Body of pancreas (tissue), 4 donors: ENCODE measurements around the gene ITPRIPL2. TPM values are rescaled to one million over a fixed set of nuclear protein-coding genes. Genes with fewer than 3 reads are reported as not detected.
A peak's percentile ranks its signal among the peaks of the same experiment; 100 is the strongest.

Source experiments
- ATAC-seq: fragments of 150-250 bp; one replicate; pipeline ENCODE4 v1.9.1; 2016
- DNase-seq, 4 donors: peaks; one replicate each; pipeline ENCODE4 v3.0.0-alpha.2; 2019
- H3K27ac ChIP-seq, 4 donors: fragments of 200-600 bp; sonication (generic); 1 replicate in 3 of 4; 2 replicates in 1 of 4; pipeline versions ENCODE4 v1.5.1 to v1.6.1; 2016 to 2019; ENCODE audit warnings: mild to moderate bottlenecking in 1 of 4, mixed read lengths in 1 of 4, moderate library complexity in 1 of 4
- H3K27me3 ChIP-seq, 2 donors: fragments of 200-600 bp; sonication (generic); one replicate each; pipeline ENCODE4 v1.6.0; 2016; ENCODE audit warnings: mild to moderate bottlenecking in 1 of 2
- H3K36me3 ChIP-seq, 2 donors: fragments of 200-600 bp; sonication (generic); replicated peaks in 1 of 2; 2 replicates each; pipeline ENCODE4 v1.5.1; 2016; ENCODE audit warnings: low read depth in 2 of 2; ENCODE audit not compliant: insufficient read depth in 1 of 2
- H3K4me1 ChIP-seq: fragments of 200-600 bp; sonication (generic); one replicate; pipeline ENCODE4 v1.6.0; 2016
- H3K4me3 ChIP-seq, 2 donors: fragments of 200-600 bp; sonication (generic); 1 replicate in 1 of 2; 2 replicates in 1 of 2; pipeline ENCODE4 v1.5.1; 2016 to 2019
- H3K9me3 ChIP-seq, 3 donors: fragments of 200-600 bp; sonication (generic); 1 replicate in 2 of 3; 2 replicates in 1 of 3; pipeline ENCODE4 v1.5.1; 2016
- POLR2A ChIP-seq, 3 donors: fragments of 450-650 bp; IDR thresholded peaks; one replicate each; pipeline ENCODE4 v1.6.1; 2016; ENCODE audit warnings: antibody characterized with exemption in 3 of 3, mild to moderate bottlenecking in 2 of 3
- WGBS, 2 donors: methylation state at CpG; one replicate each; pipeline ENCODE4 v1.1.5; 2017; 5-methylcytosine and 5-hydroxymethylcytosine counted together
- intact Hi-C: fragments of 100-400 bp; cut with DNase I; formaldehyde crosslinking; loops from one replicate; pipeline ENCODE4 v1.15.1; 2023
- total RNA-seq, 2 donors: library from RNA; depleted of rRNA; stranded (reverse); fragments of >200 nt; gene quantifications; one replicate each; pipeline ENCODE4 v1.1.0, GENCODE V29; 2016
- TF ChIP-seq, protein P1 (sequence below), 7 experiments: fragments of 450-650 bp in 4 of 7; fragments of 200-600 bp in 3 of 7; sonication (generic) in 3 of 7; IDR thresholded peaks; one replicate each; pipeline ENCODE4 v1.5.1; 2016 to 2019; ENCODE audit warnings: antibody characterized with exemption in 7 of 7

ITPRIPL2 gene
- total RNA-seq, 2 donors from 2014 or later, result 22.7 to 35.5 TPM

DNA sequence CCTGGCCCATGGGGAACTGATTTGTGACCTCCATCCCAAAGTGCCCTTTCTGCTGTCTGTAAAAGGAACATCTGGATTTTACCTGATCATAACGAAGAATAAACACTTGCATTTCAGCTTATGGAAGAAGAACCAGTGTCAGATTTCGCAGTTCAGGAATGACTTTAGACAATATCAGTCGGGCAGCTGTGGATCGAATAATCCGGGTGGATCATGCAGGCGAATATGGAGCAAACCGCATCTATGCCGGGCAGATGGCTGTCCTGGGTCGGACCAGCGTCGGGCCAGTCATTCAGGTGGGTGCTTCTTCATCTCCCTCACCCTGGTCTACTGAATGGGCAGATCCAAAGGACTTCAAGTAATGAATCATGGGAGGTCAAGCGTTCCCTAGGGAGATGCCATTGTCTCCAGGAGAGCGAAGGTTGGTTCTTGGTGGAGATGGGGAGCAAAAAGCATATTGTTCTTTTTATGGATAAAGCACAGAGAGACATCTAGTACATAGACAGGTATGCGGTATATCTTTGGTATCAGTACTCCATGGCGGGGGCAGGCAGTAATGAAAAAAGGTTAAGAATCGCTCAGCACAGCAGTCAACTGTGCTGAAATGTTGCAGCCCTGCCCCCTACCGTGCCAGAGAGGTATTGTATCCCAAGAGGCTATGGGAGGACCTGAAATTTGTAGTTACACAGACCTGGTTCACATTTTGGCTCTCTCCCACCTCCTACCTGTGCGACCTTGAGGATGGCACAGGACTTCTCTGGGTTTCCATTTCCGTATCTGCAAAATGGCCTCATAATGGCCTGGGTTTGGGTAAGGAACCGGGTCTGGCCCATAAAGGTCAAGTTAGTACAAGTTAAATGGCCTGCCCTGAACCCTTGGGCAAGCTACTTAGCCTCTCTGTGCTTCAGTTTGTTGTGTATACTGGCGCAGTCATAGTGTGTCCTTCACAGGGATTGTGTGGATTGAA is 41.7 kb upstream of the ITPRIPL2 start:
- DNase-seq (peak; percentile 54 to 70 (median 66)), ATAC-seq (no peak)
- Histone ChIP-seq H3K27me3 (no peaks in the 10 kb centered on the region), H3K4me1 (peaks cover 14% of the 10 kb centered on the region), H3K36me3 (peaks cover 0 to 10% of the 10 kb centered on the region in 2 donors), H3K9me3 (no peaks in the 10 kb centered on the region), H3K27ac (no peak overlapping the region), H3K4me3 (no peak overlapping the region)
- no peak for TF ChIP-seq POLR2A (IDR thresholded peaks at IDR 0.05)
- TF ChIP-seq, protein P1, sequence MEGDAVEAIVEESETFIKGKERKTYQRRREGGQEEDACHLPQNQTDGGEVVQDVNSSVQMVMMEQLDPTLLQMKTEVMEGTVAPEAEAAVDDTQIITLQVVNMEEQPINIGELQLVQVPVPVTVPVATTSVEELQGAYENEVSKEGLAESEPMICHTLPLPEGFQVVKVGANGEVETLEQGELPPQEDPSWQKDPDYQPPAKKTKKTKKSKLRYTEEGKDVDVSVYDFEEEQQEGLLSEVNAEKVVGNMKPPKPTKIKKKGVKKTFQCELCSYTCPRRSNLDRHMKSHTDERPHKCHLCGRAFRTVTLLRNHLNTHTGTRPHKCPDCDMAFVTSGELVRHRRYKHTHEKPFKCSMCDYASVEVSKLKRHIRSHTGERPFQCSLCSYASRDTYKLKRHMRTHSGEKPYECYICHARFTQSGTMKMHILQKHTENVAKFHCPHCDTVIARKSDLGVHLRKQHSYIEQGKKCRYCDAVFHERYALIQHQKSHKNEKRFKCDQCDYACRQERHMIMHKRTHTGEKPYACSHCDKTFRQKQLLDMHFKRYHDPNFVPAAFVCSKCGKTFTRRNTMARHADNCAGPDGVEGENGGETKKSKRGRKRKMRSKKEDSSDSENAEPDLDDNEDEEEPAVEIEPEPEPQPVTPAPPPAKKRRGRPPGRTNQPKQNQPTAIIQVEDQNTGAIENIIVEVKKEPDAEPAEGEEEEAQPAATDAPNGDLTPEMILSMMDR (IDR thresholded peaks at IDR 0.05), result peak; percentile 19 to 67 (median 54)
- intact Hi-C loops, result no loop called here
- 78 to 83% methylated on average over 20 to 21 of the region's 21 CpGs for WGBS, 2 donors

DNA sequence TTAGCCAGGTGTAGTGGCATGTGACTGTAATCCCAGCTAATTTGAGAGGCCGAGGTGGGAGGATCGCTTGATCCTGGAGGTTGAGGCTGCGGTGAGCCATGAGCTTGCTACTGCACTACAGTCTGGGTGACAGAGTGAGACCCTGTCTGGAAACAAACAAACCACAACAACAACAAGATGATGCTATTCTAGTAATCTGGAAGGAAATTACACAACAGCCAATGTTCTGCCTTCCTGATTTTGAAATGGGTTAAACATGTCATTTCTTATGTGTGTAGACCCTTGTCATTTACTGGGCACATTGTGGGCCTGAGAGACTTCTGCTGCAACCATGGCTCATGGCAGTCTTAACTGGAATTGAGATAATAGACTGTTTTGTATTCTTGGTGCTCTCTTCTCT is 40.4 kb upstream of the ITPRIPL2 start:
- no peak overlapping the region for H3K4me3 ChIP-seq
- H3K27me3 ChIP-seq, result no peaks in the 10 kb centered on the region
- TF ChIP-seq POLR2A (IDR thresholded peaks at IDR 0.05), result no peak
- TF ChIP-seq, protein P1 (IDR thresholded peaks at IDR 0.05), result no peak
- intact Hi-C loops, result no loop called here
- WGBS, 2 donors, result 82 to 89% methylated on average over 3 of the region's 3 CpGs
- no peak overlapping the region for H3K27ac ChIP-seq
- H3K36me3 ChIP-seq, result peaks cover 0 to 14% of the 10 kb centered on the region in 2 donors
- DNase-seq, result no peak
- no peaks in the 10 kb centered on the region for H3K9me3 ChIP-seq
- peaks cover 10% of the 10 kb centered on the region for H3K4me1 ChIP-seq
- no peak for ATAC-seq

DNA sequence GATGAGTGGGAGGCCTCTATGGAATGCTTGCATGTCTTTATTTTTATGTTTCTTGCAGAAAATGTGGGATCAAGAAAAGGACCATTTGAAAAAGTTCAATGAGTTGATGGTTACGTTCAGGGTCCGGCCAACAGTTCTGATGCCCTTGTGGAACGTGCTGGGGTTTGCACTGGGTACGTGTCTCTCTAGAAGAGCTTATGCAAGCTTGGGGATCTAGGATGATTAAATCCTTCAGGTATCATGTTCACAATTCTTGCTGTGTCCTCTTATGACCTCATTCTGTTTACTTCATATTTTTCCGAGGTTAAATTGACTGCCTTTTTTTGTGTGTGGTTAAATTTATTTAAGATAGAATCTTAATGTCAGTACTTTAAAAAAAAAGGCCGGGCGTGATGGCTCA is 39.9 kb upstream of the ITPRIPL2 start:
- intact Hi-C loops, result no loop called here
- Histone ChIP-seq H3K4me3 (no peak overlapping the region), H3K36me3 (peaks cover 0 to 16% of the 10 kb centered on the region in 2 donors), H3K9me3 (no peaks in the 10 kb centered on the region), H3K27ac (no peak overlapping the region), H3K27me3 (no peaks in the 10 kb centered on the region), H3K4me1 (peaks cover 5% of the 10 kb centered on the region)
- no peak for ATAC-seq
- WGBS, 2 donors, result 72 to 81% methylated on average over 7 of the region's 7 CpGs
- no peak for DNase-seq
- TF ChIP-seq, protein P1 (IDR thresholded peaks at IDR 0.05), result no peak
- TF ChIP-seq POLR2A (IDR thresholded peaks at IDR 0.05), result no peak

DNA sequence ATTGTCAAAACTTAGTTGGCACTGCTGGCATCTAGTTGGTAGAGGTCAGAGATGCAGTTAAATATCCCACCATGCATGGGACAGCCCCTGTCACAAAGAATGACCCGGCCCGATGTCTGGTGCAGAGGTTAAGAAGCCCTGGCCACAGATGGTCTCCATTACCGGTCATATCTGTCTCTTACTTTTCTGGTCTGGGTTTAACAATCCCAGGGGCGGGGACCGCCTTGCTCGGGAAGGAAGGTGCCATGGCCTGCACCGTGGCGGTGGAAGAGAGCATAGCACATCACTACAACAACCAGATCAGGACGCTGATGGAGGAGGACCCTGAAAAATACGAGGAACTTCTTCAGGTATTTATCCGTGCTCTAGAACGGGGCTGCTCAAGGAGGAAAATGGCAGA is 38.3 kb upstream of the ITPRIPL2 start:
- ATAC-seq (no peak), DNase-seq (no peak)
- intact Hi-C loops, result no loop called here
- TF ChIP-seq, protein P1 (IDR thresholded peaks at IDR 0.05), result no peak
- no peak for TF ChIP-seq POLR2A (IDR thresholded peaks at IDR 0.05)
- Histone ChIP-seq H3K4me1 (no peaks in the 10 kb centered on the region), H3K36me3 (peaks cover 0 to 18% of the 10 kb centered on the region in 2 donors), H3K4me3 (no peak overlapping the region), H3K27ac (no peak overlapping the region), H3K27me3 (no peaks in the 10 kb centered on the region), H3K9me3 (no peaks in the 10 kb centered on the region)
- WGBS, 2 donors, result 92 to 93% methylated on average over 12 of the region's 12 CpGs
